Brain microvascular endothelial cell (primary cell): ENCODE data around the gene RASAL2.

Source experiments
- DNase-seq: peaks from one replicate; pipeline ENCODE4 v3.0.0-alpha.2; 2020
- H3K27ac ChIP-seq: fragments of 250-450 bp; sonication (Bioruptor Pico); 2 replicates; pipeline ENCODE4 v1.5.1; 2020; ENCODE audit warnings: mild to moderate bottlenecking, moderate library complexity
- H3K27me3 ChIP-seq: fragments of 250-450 bp; sonication (Bioruptor Pico); replicated peaks from 2 replicates; pipeline ENCODE4 v1.5.1; 2020; ENCODE audit warnings: mild to moderate bottlenecking
- H3K36me3 ChIP-seq: fragments of 250-450 bp; sonication (Bioruptor Pico); replicated peaks from 2 replicates; pipeline ENCODE4 v1.5.1; 2020; ENCODE audit warnings: mild to moderate bottlenecking
- H3K4me3 ChIP-seq: 2 replicates; pipeline ENCODE4 v1.5.1; 2011; ENCODE audit warnings: low read depth, mild to moderate bottlenecking, control low read depth, low read length, moderate library complexity
- in situ Hi-C: cut with HindIII; loops from 2 replicates; pipeline ENCODE4 v1.10.0; 2017; ENCODE audit warnings: low sequenced_read_pairs, low pct_ligation_motif_present
- TF ChIP-seq, protein P1 (sequence below): IDR thresholded peaks from 2 replicates; pipeline ENCODE4 v1.5.1; 2011; ENCODE audit warnings: low read depth, mild to moderate bottlenecking, moderate library complexity, low read length, control low read depth, inconsistent platforms; ENCODE audit errors: missing control alignments

The RASAL2 gene

DNA sequence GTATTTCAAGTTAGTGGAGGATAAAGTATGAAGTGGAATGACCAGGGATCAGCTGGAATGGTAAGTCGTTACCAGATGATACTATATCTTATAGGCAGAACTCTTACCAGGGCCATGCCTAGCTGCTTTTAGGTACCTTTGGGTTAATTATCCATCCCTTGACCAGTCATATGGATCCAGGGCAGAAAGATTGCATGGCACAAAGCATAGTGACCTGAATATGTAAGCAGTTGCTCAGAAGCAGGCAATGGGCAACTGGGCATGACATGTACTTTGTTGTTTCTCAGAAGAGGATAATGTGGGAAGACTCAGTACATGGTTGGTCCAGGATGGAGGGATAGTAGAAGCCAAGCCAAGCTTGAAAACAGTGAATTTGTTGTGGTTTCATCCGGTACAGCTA lies 315.6 kb downstream of the RASAL2 start:
- Histone ChIP-seq H3K4me3 (no peak overlapping the region), H3K27me3 (no peaks in the 10 kb centered on the region), H3K36me3 (no peaks in the 10 kb centered on the region), H3K27ac (no peak overlapping the region)
- TF ChIP-seq, protein P1, sequence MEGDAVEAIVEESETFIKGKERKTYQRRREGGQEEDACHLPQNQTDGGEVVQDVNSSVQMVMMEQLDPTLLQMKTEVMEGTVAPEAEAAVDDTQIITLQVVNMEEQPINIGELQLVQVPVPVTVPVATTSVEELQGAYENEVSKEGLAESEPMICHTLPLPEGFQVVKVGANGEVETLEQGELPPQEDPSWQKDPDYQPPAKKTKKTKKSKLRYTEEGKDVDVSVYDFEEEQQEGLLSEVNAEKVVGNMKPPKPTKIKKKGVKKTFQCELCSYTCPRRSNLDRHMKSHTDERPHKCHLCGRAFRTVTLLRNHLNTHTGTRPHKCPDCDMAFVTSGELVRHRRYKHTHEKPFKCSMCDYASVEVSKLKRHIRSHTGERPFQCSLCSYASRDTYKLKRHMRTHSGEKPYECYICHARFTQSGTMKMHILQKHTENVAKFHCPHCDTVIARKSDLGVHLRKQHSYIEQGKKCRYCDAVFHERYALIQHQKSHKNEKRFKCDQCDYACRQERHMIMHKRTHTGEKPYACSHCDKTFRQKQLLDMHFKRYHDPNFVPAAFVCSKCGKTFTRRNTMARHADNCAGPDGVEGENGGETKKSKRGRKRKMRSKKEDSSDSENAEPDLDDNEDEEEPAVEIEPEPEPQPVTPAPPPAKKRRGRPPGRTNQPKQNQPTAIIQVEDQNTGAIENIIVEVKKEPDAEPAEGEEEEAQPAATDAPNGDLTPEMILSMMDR: no peak
- DNase-seq: no peak
- in situ Hi-C loops: no loop called here

DNA sequence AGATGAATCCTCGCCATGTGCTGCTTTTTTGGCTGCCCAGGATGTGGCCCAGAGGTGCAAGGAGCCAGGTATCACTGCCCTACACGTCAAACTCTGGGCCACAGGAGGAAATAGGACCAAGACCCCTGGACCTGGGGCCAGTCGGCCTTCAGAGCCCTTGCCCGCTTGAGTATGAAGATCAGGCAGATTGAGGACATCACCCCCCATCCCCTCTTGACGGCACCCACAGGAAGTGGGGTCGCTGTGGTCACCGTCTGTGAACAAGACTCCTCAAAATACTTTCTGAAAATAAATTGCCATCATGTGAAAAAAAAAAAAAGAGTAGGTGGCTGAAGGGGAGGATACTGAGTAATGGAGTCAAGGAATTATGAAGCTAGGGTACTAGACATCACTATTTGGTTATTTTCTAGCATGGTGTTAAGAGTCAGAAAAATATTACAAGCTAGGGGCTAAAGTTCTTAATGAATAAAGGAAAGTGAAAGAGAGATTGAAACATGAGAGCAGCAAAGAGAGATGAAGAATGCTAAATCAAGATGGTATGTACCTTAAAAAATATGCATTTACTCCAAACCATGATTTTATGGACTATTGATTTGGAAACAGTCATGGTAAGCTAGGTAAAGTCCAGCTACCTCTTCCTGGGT lies 318.0 kb downstream of the RASAL2 start:
- TF ChIP-seq, protein P1: no peak
- in situ Hi-C loops: no loop called here
- no peak for DNase-seq
- no peaks in the 10 kb centered on the region for H3K36me3 ChIP-seq
- no peak overlapping the region for H3K27ac ChIP-seq
- H3K4me3 ChIP-seq: no peak overlapping the region
- no peaks in the 10 kb centered on the region for H3K27me3 ChIP-seq

DNA sequence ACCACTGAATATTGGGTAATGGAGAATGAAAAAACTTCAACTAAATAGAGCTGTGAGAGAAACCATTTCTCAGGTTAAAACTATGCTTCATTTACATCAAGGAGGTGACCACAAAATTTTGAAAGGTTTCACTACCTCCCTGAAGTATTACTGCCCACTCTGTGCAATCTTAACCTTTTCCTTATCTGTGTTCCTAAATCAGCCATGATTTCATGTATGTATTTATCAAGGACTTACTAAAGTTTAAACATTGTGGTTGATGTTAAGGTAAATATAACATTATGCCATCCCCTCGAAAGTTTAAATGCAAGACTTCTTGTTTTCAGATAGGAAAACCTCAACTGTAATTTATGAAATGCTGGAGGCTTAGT lies 318.5 kb downstream of the RASAL2 start:
- in situ Hi-C loops: no loop called here
- Histone ChIP-seq H3K36me3 (no peaks in the 10 kb centered on the region), H3K4me3 (no peak overlapping the region), H3K27ac (no peak overlapping the region), H3K27me3 (no peaks in the 10 kb centered on the region)
- TF ChIP-seq, protein P1: no peak
- no peak for DNase-seq

DNA sequence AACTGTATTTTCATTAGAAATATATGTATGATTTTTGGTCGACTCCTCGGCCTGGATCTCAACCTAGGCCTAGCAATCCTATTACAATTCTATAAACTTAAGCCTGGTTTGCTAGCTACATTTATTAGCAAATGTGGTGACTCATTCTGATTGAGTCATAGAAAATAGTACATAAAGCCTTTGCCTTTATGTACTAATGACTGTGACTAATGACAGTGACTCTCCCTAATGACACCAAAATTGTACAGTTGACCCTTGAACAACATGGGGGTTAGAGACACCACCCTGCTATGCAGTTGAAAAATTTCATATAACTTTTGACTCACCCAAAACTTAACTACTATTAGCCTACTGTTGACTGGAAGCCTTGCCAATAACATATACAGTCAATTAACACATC lies 324.0 kb downstream of the RASAL2 start:
- TF ChIP-seq, protein P1: no peak
- in situ Hi-C loops: no loop called here
- DNase-seq: peak; percentile 29

DNA sequence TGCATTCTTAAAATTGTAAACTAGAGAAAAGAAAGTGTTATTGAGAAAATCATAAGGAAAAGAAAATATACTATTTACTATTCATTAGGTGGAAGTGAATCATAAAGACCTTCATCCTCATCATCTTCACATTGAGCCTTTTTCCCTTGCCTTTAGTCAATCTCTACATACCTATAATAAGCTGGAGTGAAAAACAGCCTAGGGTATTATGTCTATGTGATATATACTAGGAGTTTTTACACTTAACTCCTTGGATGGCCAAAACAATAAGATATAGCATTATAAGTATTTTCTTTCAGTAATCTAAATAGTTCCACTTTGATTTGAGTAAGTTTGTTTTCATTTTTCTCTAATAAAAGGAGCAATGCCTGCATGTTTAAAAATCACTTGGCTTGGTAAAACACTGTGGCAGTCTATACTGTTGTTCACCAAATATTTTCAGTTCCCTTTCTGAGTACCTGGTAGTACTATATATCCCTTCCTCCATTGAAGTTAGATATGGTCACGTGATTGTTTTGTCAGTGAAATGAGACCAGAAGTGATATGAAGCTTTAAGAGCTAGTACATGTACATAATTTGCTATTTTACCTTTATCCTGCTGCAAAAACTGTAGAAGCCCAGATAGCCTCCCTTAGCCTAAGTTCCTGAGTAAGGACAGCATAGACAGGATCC lies 324.5 kb downstream of the RASAL2 start:
- no peak overlapping the region for H3K27ac ChIP-seq

More for the DNA sequence above, 324.0 kb downstream of the RASAL2 start:
- H3K4me3 ChIP-seq: no peak overlapping the region
- H3K27me3 ChIP-seq: no peaks in the 10 kb centered on the region
- H3K36me3 ChIP-seq: no peaks in the 10 kb centered on the region
- no peak overlapping the region for H3K27ac ChIP-seq

More for the DNA sequence above, 324.5 kb downstream of the RASAL2 start:
- Histone ChIP-seq H3K27me3 (no peaks in the 10 kb centered on the region), H3K4me3 (no peak overlapping the region), H3K36me3 (no peaks in the 10 kb centered on the region)
- TF ChIP-seq, protein P1: no peak
- DNase-seq: no peak
- in situ Hi-C loops: no loop called here
